Activated T-cell treated with anti-CD3 and anti-CD28 coated beads, Interleukin-2, amount 50 U/mL, for 24 hours (primary cell): Measurements from ENCODE around the gene FMNL1.
A peak's percentile ranks its signal among the peaks of the same experiment; 100 is the strongest.

Source experiments
- DNase-seq: peaks from one replicate; pipeline ENCODE4 v3.0.0-alpha.2; 2020
- H3K27ac Mint-ChIP-seq: 2 replicates; pipeline ENCODE4 v1.8.0; 2020; ENCODE audit warnings: mild to moderate bottlenecking, mixed read lengths
- H3K27me3 Mint-ChIP-seq: 2 replicates; pipeline ENCODE4 v1.8.0; 2020; ENCODE audit warnings: mixed read lengths
- H3K36me3 Mint-ChIP-seq: 2 replicates; pipeline ENCODE4 v1.8.0; 2020; ENCODE audit warnings: low read depth, mixed read lengths
- H3K4me1 Mint-ChIP-seq: 2 replicates; pipeline ENCODE4 v1.8.0; 2020; ENCODE audit warnings: low read depth, mixed read lengths
- H3K4me3 Mint-ChIP-seq: 2 replicates; pipeline ENCODE4 v1.8.0; 2020; ENCODE audit warnings: mild to moderate bottlenecking, moderate library complexity, mixed read lengths
- H3K9me3 Mint-ChIP-seq: 2 replicates; pipeline ENCODE4 v1.8.0; 2020; ENCODE audit warnings: mixed read lengths

FMNL1 gene, protein sequence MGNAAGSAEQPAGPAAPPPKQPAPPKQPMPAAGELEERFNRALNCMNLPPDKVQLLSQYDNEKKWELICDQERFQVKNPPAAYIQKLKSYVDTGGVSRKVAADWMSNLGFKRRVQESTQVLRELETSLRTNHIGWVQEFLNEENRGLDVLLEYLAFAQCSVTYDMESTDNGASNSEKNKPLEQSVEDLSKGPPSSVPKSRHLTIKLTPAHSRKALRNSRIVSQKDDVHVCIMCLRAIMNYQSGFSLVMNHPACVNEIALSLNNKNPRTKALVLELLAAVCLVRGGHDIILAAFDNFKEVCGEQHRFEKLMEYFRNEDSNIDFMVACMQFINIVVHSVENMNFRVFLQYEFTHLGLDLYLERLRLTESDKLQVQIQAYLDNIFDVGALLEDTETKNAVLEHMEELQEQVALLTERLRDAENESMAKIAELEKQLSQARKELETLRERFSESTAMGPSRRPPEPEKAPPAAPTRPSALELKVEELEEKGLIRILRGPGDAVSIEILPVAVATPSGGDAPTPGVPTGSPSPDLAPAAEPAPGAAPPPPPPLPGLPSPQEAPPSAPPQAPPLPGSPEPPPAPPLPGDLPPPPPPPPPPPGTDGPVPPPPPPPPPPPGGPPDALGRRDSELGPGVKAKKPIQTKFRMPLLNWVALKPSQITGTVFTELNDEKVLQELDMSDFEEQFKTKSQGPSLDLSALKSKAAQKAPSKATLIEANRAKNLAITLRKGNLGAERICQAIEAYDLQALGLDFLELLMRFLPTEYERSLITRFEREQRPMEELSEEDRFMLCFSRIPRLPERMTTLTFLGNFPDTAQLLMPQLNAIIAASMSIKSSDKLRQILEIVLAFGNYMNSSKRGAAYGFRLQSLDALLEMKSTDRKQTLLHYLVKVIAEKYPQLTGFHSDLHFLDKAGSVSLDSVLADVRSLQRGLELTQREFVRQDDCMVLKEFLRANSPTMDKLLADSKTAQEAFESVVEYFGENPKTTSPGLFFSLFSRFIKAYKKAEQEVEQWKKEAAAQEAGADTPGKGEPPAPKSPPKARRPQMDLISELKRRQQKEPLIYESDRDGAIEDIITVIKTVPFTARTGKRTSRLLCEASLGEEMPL

DNA sequence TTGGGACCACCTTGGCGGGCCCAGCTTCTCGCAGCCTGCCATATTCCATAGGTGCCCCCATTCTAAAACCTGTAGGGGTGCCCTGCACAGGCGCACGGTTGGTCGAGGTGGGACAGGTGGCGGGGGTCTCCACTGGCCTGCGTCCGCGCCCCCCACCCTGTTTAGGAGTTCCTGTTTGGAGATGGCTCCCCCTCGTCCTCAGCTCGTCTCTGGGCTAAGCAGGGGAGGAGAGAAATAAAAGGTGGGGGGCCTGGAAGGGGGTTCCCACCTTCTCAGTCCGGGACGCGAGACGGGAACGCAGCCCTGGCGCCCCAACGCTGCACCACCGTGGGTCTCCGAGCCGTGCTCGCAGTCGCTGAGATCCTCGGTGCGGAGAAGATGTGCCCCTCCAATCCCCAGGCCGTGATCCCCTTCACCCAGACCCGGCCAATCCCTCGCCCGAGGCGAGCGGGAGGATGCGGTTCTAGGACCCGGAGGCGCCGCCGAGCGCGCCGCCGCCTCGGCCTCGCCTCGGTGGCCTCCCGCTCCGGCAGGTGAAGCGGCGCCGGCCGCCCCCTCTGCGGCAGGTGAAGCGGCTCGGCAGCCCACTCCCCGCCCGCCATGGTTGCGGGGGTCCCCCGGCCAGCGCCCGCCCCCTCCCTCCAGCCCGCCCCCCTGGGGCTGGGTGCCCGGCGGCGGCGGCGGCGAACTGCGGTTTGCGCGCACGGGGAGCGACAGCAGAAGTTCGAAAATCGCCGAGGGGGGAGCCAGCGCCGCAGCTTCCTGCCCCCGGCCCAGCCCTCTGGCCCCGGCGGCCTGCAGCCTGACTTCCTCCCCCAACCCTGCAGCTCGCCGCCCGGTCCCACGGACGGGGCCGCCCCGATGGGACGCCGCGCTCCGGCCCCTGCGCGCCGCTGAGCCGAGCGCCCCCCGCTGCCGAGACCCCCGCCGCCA, at the start of gene FMNL1:
Gene FMNL1, plus strand, starts transcription at position 805 of the 933 bp plus-strand sequence. CDS start 240 bp downstream, outside the sequence.
- Mint-ChIP-seq H3K27ac (peak within 1 kb of the TSS; percentile 99), H3K4me3 (peak within 1 kb of the TSS; percentile 98), H3K9me3 (no peaks in the 10 kb centered on the region), H3K27me3 (no peaks in the 10 kb centered on the region), H3K36me3 (peaks cover 72% of the 10 kb centered on the region), H3K4me1 (peaks cover 62% of the 10 kb centered on the region)
- peak; percentile 79 for DNase-seq

DNA sequence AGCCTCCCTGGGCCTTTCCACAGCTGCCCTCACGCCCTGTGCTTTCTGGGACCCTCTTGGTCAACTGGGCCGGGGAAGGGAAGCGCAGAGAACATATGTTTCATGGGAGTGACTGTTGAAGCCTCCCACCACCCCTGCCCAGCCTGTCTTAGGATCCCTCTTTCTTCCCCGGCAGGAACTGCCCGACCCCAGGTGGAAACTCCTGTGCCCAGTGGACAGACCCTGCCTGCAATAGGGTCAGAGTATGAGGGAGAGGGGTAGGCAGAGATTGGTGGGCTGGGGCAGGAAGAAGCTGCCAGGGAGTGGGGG, 49.5 kb upstream of the FMNL1 start:
- H3K4me1 Mint-ChIP-seq, result peaks cover 26% of the 10 kb centered on the region
- DNase-seq, result no peak
- H3K4me3 Mint-ChIP-seq, result no peak overlapping the region
- H3K27me3 Mint-ChIP-seq, result no peaks in the 10 kb centered on the region
- no peaks in the 10 kb centered on the region for H3K9me3 Mint-ChIP-seq
- no peaks in the 10 kb centered on the region for H3K36me3 Mint-ChIP-seq
- H3K27ac Mint-ChIP-seq, result peak overlapping the region; percentile 91

DNA sequence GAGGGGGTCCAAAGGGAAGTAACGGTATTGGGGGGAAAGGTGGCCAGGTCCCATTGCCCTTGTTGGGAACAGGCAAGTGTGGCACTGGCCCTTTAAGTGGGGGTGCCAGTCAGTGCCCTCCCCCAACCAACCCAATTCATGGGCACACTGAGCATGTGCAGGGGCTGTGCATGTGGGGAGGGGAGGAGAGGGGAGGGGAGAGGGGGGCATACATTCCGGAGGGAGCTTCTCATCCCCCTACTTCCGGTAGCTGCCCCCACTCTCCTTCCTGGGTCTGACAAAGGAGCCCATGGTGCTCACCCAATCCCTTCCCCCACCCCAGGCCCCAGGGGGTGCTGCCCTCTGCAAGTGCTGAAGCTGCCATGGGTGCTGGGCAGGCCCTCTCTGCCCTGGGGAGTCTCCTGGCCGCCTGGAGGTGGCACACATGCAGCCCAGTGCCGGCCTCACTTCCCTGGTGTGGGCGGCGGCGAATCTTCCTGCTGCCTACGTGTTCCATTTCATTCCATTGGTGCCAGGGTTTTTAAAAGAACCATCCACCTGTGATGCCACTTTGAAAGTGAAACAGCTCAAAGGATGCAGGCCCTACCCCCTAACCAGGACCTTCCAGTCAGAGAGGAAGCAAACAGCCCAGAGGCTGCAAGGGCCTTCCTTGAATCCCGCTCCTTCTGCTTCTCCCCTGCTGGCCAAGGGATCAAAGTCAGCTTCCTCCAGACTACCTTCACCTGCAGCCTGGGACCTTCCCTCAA, 49.0 kb upstream of the FMNL1 start:
- peak; percentile 80 for DNase-seq
- Mint-ChIP-seq H3K27ac (peak overlapping the region; percentile 91), H3K4me1 (peaks cover 26% of the 10 kb centered on the region), H3K4me3 (peak overlapping the region; percentile 71), H3K36me3 (no peaks in the 10 kb centered on the region), H3K27me3 (no peaks in the 10 kb centered on the region), H3K9me3 (no peaks in the 10 kb centered on the region)

DNA sequence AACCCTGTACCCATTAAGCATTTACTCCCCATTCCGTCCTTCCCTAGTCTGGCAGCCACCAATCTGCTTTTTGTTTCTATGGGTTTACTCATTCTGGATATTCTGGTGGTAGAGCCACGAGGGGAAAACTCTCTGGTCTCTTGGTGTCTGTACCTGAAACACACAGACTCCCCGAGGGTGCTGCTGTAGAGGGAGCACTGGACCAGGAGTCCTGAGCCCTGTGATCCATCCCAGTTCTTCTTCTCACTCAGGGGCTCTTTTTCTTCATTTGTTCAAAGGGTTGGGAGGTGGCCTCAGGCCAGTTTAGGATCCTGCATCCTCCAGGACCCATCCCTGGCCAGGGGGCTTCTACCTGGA, 45.9 kb upstream of the FMNL1 start:
- peaks cover 22% of the 10 kb centered on the region for H3K4me1 Mint-ChIP-seq
- H3K4me3 Mint-ChIP-seq, result no peak overlapping the region
- H3K9me3 Mint-ChIP-seq, result no peaks in the 10 kb centered on the region
- DNase-seq, result no peak
- no peaks in the 10 kb centered on the region for H3K27me3 Mint-ChIP-seq
- peak overlapping the region; percentile 64 for H3K27ac Mint-ChIP-seq
- H3K36me3 Mint-ChIP-seq, result no peaks in the 10 kb centered on the region

DNA sequence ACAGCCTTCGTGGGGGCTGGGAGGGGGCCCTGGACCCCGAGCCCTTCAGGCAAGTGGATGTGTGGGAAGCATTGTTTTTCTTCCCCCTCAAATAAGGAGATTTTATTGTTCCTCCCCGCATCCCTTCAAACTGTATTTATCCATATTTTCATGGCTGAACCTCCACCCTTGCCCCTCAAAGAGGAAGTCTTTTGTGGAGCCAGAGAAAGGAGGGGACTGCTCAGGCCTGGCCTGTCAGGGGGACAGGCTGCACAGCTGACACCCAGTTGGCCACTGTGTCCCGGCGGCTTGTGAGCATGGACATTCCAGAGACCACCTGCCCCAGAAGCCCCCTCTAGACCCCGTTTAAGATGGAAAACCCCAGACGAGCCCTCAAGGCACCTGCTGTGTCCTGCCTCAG, 44.1 kb upstream of the FMNL1 start:
- H3K4me1 Mint-ChIP-seq, result peaks cover 6% of the 10 kb centered on the region
- DNase-seq, result no peak
- no peaks in the 10 kb centered on the region for H3K36me3 Mint-ChIP-seq
- no peak overlapping the region for H3K27ac Mint-ChIP-seq
- H3K27me3 Mint-ChIP-seq, result no peaks in the 10 kb centered on the region
- no peaks in the 10 kb centered on the region for H3K9me3 Mint-ChIP-seq
- H3K4me3 Mint-ChIP-seq, result no peak overlapping the region

DNA sequence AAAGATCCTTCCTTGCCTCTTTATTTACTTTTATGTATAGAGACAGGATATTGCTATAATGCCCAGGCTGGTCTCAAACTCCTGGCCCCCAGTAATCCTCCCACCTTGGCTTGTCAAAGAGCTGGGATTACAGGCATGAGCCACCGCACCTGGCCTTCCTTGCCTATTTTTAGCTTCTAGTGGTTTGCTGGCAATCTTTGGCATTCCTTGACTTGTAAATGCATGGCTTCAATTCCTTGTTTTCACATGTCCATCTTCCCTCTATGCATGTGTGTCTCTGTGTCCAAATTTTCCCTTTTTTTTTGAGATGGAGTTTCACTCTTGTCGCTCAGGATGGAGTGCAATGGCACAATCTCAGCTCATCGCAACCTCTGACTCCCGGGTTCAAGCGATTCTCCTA, 37.5 kb upstream of the FMNL1 start:
- DNase-seq, result no peak
- no peaks in the 10 kb centered on the region for H3K4me1 Mint-ChIP-seq
- H3K27ac Mint-ChIP-seq, result no peak overlapping the region
- H3K36me3 Mint-ChIP-seq, result no peaks in the 10 kb centered on the region
- no peak overlapping the region for H3K4me3 Mint-ChIP-seq
- H3K9me3 Mint-ChIP-seq, result no peaks in the 10 kb centered on the region
- H3K27me3 Mint-ChIP-seq, result no peaks in the 10 kb centered on the region

DNA sequence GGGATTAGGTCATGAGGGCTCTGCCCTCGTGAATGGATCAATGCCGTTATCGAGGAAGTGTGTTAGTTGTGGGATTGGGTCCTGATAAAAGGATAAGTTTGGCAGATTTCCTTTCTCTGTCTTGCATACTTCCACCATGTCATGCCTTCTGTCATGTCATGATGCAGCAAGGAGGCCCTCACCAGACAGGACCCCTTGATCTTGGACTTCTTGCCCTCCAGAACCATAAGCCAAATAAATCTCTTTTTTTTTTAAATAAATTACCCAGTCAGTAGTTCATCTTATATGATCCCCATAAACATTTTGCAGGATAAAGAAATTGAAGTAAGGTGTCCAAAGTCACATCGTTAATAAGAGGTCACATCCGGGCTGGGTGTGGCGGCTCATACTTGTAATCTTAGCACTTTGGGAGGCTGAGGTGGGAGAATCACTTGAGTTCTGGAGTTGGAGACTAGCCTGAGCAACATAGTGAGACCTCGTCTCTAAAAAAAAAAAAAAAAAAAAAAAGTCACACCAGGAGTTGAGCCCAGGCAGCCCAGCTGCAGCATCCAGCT, 34.8 kb upstream of the FMNL1 start:
- Mint-ChIP-seq H3K4me3 (no peak overlapping the region), H3K27me3 (no peaks in the 10 kb centered on the region), H3K27ac (no peak overlapping the region), H3K4me1 (no peaks in the 10 kb centered on the region), H3K36me3 (no peaks in the 10 kb centered on the region), H3K9me3 (no peaks in the 10 kb centered on the region)
- no peak for DNase-seq

DNA sequence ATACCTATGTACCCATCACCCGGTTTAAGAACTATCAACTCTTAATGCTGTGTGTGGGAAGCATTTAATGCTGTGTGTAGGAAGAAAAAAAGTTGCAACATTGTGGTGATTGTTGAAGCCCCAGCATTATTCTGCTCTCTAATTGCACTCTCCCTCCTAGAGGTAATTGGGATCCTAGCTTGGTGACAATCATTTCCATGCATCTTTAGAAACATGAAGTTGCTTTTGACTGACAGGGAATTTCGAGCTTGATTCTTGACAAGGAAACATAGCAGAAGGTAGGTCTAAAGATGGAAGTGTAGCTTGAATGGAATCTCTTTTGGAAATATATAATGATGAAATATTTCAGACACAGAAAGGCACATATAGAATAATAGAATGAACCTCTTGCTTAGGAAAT, 32.7 kb upstream of the FMNL1 start:
- Mint-ChIP-seq H3K4me3 (no peak overlapping the region), H3K4me1 (no peaks in the 10 kb centered on the region), H3K36me3 (no peaks in the 10 kb centered on the region), H3K27ac (no peak overlapping the region), H3K27me3 (no peaks in the 10 kb centered on the region), H3K9me3 (no peaks in the 10 kb centered on the region)
- DNase-seq, result no peak

DNA sequence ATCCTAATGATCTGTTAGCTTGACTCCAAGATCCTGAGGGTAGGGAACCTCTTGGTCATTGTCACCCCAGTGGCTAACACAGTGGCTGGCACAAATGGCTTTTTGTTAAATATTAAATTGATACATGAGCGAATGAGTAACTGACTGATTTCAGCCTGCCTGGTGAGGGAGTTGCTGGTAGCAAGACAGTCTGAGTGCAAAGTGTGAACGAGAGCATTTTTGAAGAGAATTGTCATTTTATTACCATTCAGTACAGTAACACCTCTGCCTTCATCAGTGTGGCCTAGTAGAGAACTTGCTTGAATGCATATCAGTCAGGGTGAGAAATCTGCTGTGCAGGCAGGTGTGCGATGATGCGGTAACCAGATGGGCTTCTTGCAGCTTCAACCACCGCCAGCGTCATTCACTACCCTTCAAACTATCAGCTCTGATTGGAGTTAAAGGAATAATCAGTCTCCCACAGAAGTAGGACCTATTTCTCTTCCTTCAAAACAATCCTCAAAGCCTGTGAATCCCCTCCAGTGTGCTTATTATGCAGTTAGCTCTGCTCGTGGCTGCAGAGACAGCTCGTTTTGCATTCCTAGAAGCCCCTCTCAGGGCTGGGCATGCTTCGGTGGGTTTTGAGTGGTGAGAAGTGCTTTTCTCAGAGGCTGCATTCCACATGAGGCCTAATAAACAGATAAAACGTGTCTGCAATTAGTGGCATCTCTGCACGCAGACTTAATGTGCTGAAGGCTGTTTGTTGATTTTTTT, 31.0 kb upstream of the FMNL1 start:
- Mint-ChIP-seq H3K36me3 (no peaks in the 10 kb centered on the region), H3K27ac (no peak overlapping the region), H3K27me3 (no peaks in the 10 kb centered on the region), H3K9me3 (no peaks in the 10 kb centered on the region), H3K4me1 (no peaks in the 10 kb centered on the region), H3K4me3 (no peak overlapping the region)
- DNase-seq, result no peak

DNA sequence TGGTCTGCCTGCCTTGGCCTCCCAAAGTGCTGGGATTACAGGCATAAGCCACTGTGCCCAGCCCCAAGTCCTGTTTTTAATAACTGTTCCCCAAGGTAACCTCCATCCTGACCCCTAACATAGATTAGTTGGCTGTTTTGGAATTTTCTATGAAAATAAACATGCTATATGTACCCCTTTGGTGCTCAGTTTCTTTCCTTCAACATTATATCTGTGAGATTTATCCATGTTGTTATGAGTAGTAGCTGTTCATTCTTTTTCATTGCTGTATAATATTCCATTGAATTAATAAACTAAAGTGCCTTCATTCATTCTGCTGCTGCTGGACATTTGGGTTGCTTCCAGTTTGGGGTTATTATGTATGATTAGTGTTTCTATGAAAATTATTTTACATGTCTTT, 26.3 kb upstream of the FMNL1 start:
- peaks cover 3% of the 10 kb centered on the region for H3K4me1 Mint-ChIP-seq

DNA sequence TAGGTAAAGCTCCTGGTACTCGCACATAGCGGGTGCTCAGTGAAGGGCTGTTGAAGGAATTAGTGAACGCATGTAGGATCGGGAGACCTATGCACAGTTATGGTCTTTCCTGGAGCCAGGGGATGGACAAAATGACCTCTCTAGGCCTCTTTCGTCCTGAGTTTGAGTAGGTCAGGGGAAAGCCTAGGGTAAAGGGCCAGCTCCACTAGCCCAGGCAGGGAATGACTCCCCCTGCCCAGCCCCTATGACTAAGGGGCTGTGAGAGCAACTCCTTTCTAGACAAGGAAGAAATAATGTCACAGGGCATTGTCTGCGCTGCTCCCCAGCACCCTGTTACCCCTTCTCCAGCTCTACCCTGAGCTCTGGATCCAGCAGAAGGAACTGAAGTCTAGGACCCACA, 24.6 kb upstream of the FMNL1 start:
- Mint-ChIP-seq H3K4me1 (peaks cover 3% of the 10 kb centered on the region), H3K36me3 (no peaks in the 10 kb centered on the region), H3K27me3 (no peaks in the 10 kb centered on the region), H3K27ac (no peak overlapping the region), H3K9me3 (no peaks in the 10 kb centered on the region), H3K4me3 (no peak overlapping the region)
- DNase-seq, result no peak

More for the DNA sequence above, 26.3 kb upstream of the FMNL1 start:
- Mint-ChIP-seq H3K27ac (no peak overlapping the region), H3K36me3 (no peaks in the 10 kb centered on the region), H3K27me3 (no peaks in the 10 kb centered on the region), H3K4me3 (no peak overlapping the region), H3K9me3 (no peaks in the 10 kb centered on the region)
- DNase-seq, result no peak

DNA sequence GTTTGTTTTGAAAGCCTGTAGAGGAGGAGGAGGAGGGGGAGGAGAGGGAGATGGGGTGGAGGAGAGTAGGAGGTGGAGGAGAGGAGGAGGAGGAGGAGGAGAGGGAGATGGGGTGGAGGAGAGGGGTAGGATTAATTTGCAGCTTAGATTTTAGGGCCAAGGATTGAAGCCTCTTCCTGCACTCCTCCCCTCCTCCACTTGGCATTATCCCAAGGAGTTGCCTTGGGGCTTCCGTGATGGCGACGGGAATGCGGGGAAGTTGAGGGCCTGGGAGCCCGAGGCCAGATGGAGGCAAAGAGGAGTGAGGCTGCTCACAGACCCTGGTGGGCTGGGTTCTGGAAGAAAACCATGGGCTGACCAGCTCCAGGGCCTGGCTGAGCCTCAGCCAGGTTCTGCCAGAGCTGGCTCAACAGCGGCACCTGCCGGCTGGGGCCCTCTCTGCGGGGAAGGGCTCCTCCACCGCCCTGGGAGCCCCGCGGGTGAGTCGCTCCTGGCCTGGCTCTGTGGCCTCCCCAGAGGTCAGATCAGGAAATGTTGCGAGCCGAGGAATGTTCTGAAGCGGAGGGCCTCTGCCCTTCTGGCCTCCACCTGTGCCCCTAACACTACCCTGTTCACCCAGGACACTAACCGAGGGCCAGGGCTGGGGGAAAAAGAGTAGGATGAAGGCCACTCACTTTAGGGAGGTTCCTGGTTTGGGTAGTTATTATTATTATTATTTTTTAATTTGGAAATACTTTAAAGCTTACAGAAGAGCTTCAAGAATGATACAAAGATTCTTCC, 23.9 kb upstream of the FMNL1 start:
- no peak overlapping the region for H3K4me3 Mint-ChIP-seq
- peak; percentile 95 for DNase-seq
- H3K27ac Mint-ChIP-seq, result no peak overlapping the region

More for the DNA sequence above, 23.9 kb upstream of the FMNL1 start:
- Mint-ChIP-seq H3K36me3 (no peaks in the 10 kb centered on the region), H3K27me3 (no peaks in the 10 kb centered on the region), H3K9me3 (no peaks in the 10 kb centered on the region), H3K4me1 (peaks cover 3% of the 10 kb centered on the region)
